HG02623 (cell line): ENCODE results near the gene AIF1L.
"Not testable (repeated sequence)": the region's sequence is repeated elsewhere in the genome, so short reads cannot be mapped to it uniquely, and the experiment has no call there.

Experiments used
- ATAC-seq: cut with Tn5 transposase; IDR thresholded peaks from one replicate; pipeline ENCODE4 v1.9.1; 2021; ENCODE audit warnings: moderate library complexity; ENCODE audit not compliant: unreplicated experiment

AIF1L gene

GRCh38 chr9:131097948-131098278 is 1.6 kb downstream of the AIF1L start:
- no peak for ATAC-seq

- no peak for ATAC-seq
These were observed 2.2 kb downstream of the AIF1L start for GRCh38 chr9:131098391-131099101.

- no peak for ATAC-seq
These were observed 2.8 kb downstream of the AIF1L start for GRCh38 chr9:131099102-131099606.

- ATAC-seq, result not testable (repeated sequence)
These were observed 3.5 kb downstream of the AIF1L start for GRCh38 chr9:131099845-131100244.

GRCh38 chr9:131100445-131100844 is 4.1 kb downstream of the AIF1L start:
- no peak for ATAC-seq

- no peak for ATAC-seq
These were observed 5.1 kb downstream of the AIF1L start for GRCh38 chr9:131101207-131101964.

- no peak for ATAC-seq
These were observed 6.7 kb downstream of the AIF1L start for GRCh38 chr9:131103024-131103423.

- ATAC-seq, result no peak
These were observed 7.2 kb downstream of the AIF1L start for GRCh38 chr9:131103535-131103934.

- ATAC-seq, result no peak
These were observed 7.8 kb downstream of the AIF1L start for GRCh38 chr9:131104016-131104740.

GRCh38 chr9:131105952-131106351 is 9.6 kb downstream of the AIF1L start:
- no peak for ATAC-seq

- ATAC-seq, result no peak
These were observed 11.4 kb downstream of the AIF1L start for GRCh38 chr9:131107760-131108159.

- ATAC-seq, result no peak
These were observed 15.0 kb downstream of the AIF1L start for GRCh38 chr9:131111186-131111853.

- no peak for ATAC-seq
These were observed 15.6 kb downstream of the AIF1L start for GRCh38 chr9:131111854-131112311.

GRCh38 chr9:131112374-131113154 is 16.2 kb downstream of the AIF1L start:
- no peak for ATAC-seq

- no peak for ATAC-seq
These were observed 17.3 kb downstream of the AIF1L start for GRCh38 chr9:131113655-131114054.

GRCh38 chr9:131114084-131114535 is 17.8 kb downstream of the AIF1L start:
- no peak for ATAC-seq

GRCh38 chr9:131115360-131115742 is 19.0 kb downstream of the AIF1L start:
- not testable (repeated sequence) for ATAC-seq

GRCh38 chr9:131116281-131117120 is 20.2 kb downstream of the AIF1L start:
- no peak for ATAC-seq

GRCh38 chr9:131117121-131117761 is 20.9 kb downstream of the AIF1L start:
- ATAC-seq, result no peak
